K562 (cell line): ENCODE measurements around the gene MFAP3L. TPM values are rescaled to one million over a fixed set of nuclear protein-coding genes. Genes with fewer than 3 reads are reported as not detected.

ENCODE experiments used
- ATAC-seq: fragments of 200-7000 bp; cut with Tn5 transposase; 3 replicates; pipeline ENCODE4 v1.9.1; 2020; ENCODE audit warnings: moderate library complexity
- BruUV-seq: library from RNA; stranded (reverse); fragments of 400-500 nt; replicated peaks from 2 replicates; lab custom pipeline; 2021; lab: Mats Ljungman, UMichigan
- CTCF ChIA-PET: fragments of 300-600 bp; formaldehyde crosslinking; extraction: SDS; loops from one replicate; lab custom pipeline; 2021; ENCODE audit warnings: low intra/inter-chr PET ratio; lab: Yijun Ruan, JAX
- POLR2A ChIA-PET: fragments of 300-600, 350-650 bp; sonication (Branson Sonifier 250); formaldehyde crosslinking; extraction: SDS; loops from one replicate; lab custom pipeline; 2021; ENCODE audit warnings: antibody characterized with exemption, inconsistent platforms; lab: Yijun Ruan, JAX
- DNase-seq, 4 experiments: peaks; one replicate each; pipeline versions ENCODE4 v3.0.0 to v3.0.0-alpha.2; 2011 to 2018; ENCODE audit warnings: low spot score in 3 of 4, mixed read lengths in 3 of 4; ENCODE audit errors: extremely low read depth in 1 of 4
- FAIRE-seq: peaks from 2 replicates; lab custom pipeline; 2011; peaks lifted over from hg19 to GRCh38; lab: Jason Lieb, UNC
- H2AFZ ChIP-seq: 2 replicates; pipeline ENCODE4 v1.6.0; 2011; ENCODE audit warnings: low read depth, low read length, control low read depth, inconsistent platforms
- H3K27ac ChIP-seq: fragments of 200-600 bp; 3 replicates; pipeline ENCODE4 v1.8.0; 2011; ENCODE audit warnings: low read depth, mild to moderate bottlenecking, control low read depth, inconsistent platforms, low read length, moderate library complexity, mixed read lengths; ENCODE audit errors: extremely low read depth
- H3K27me3 ChIP-seq, 2 experiments: fragments of 300-600 bp in 1 of 2; 2 replicates in 1 of 2; 3 replicates in 1 of 2; pipeline versions ENCODE4 v1.6.0 to v1.8.0; 2011; ENCODE audit warnings: inconsistent platforms in 2 of 2, low read length in 2 of 2, mild to moderate bottlenecking in 1 of 2, mixed read lengths in 1 of 2, moderate library complexity in 1 of 2; ENCODE audit not compliant: control insufficient read depth in 2 of 2, insufficient read depth in 2 of 2
- H3K36me3 ChIP-seq: fragments of 300-600 bp; 3 replicates; pipeline ENCODE4 v1.8.0; 2011; ENCODE audit warnings: mild to moderate bottlenecking, low read length, inconsistent platforms; ENCODE audit not compliant: control insufficient read depth, insufficient read depth
- H3K4me1 ChIP-seq, 2 experiments: fragments of 200-600 bp in 1 of 2; replicated peaks in 1 of 2; 2 replicates in 1 of 2; 3 replicates in 1 of 2; pipeline versions ENCODE4 v1.5.1 to v1.8.0; 2011; ENCODE audit warnings: inconsistent platforms in 2 of 2, low read length in 2 of 2, mild to moderate bottlenecking in 1 of 2, mixed read lengths in 1 of 2, moderate library complexity in 1 of 2; ENCODE audit not compliant: control insufficient read depth in 2 of 2, insufficient read depth in 2 of 2
- H3K4me2 ChIP-seq: 2 replicates; pipeline ENCODE4 v1.6.1; 2011; ENCODE audit warnings: low read length, control low read depth, inconsistent platforms, mixed read lengths; ENCODE audit not compliant: insufficient read depth
- H3K4me3 ChIP-seq: fragments of 200-600 bp; sonication (generic), shearing (Covaris generic); 2 replicates; pipeline ENCODE4 v1.5.1; 2016; ENCODE audit warnings: control low read depth, inconsistent platforms
- H3K79me2 ChIP-seq: fragments of 200-600 bp; 3 replicates; pipeline ENCODE4 v1.8.0; 2011; ENCODE audit warnings: low read length, inconsistent platforms; ENCODE audit not compliant: control insufficient read depth, insufficient read depth
- H3K9ac ChIP-seq, 2 experiments: 2 replicates each; pipeline versions ENCODE4 v1.6.0 to v1.6.1; 2011; ENCODE audit warnings: low read depth in 2 of 2, low read length in 2 of 2, control low read depth in 1 of 2, inconsistent platforms in 1 of 2, mild to moderate bottlenecking in 1 of 2, mixed read lengths in 1 of 2; ENCODE audit not compliant: insufficient read depth in 1 of 2
- H3K9me1 ChIP-seq: one replicate; pipeline ENCODE4 v1.6.0; 2011; ENCODE audit warnings: inconsistent platforms, mild to moderate bottlenecking, low read length, moderate library complexity; ENCODE audit not compliant: control insufficient read depth, insufficient read depth
- H3K9me3 ChIP-seq: replicated peaks from 2 replicates; pipeline ENCODE4 v1.5.1; 2011; ENCODE audit warnings: low read depth, low read length, inconsistent platforms; ENCODE audit not compliant: control insufficient read depth, insufficient read depth
- H4K20me1 ChIP-seq: replicated peaks from 2 replicates; pipeline ENCODE4 v1.6.1; 2011; ENCODE audit warnings: low read length, inconsistent platforms, mixed read lengths; ENCODE audit not compliant: control insufficient read depth, insufficient read depth
- BCL6 ChIP-seq: fragments of 250-450 bp; sonication (Bioruptor Pico); IDR thresholded peaks from 2 replicates; pipeline ENCODE4 v1.4.0; 2020
- CBFA2T2 ChIP-seq: fragments of 450-650 bp; conservative IDR thresholded peaks from 2 replicates; pipeline ENCODE4 v1.6.1; 2017; ENCODE audit warnings: mild to moderate bottlenecking
- CCAR2 ChIP-seq: fragments of 200-400 bp; formaldehyde crosslinking; IDR thresholded peaks from 2 replicates; pipeline ENCODE4 v1.6.1; 2017; ENCODE audit warnings: mild to moderate bottlenecking, low read depth, low read length
- CHAMP1 ChIP-seq: fragments of 450-650 bp; IDR thresholded peaks from 2 replicates; pipeline ENCODE4 v1.6.1; 2016; ENCODE audit warnings: mild to moderate bottlenecking
- CREM ChIP-seq: IDR thresholded peaks from 2 replicates; pipeline ENCODE4 v1.6.1; 2014; ENCODE audit warnings: antibody characterized with exemption, low read depth
- EWSR1 ChIP-seq: fragments of 450-650 bp; IDR thresholded peaks from 2 replicates; pipeline ENCODE4 v1.6.1; 2018; ENCODE audit warnings: borderline replicate concordance, mild to moderate bottlenecking, low read depth, moderate library complexity; ENCODE audit not compliant: partially characterized antibody
- GTF2A2 ChIP-seq: IDR thresholded peaks from 2 replicates; pipeline ENCODE4 v1.6.1; 2016; ENCODE audit warnings: mild to moderate bottlenecking, missing genetic modification characterization, missing compliant biosample characterization
- HNRNPLL ChIP-seq: fragments of 200-400 bp; formaldehyde crosslinking; IDR thresholded peaks from 2 replicates; pipeline ENCODE4 v1.6.1; 2017; ENCODE audit warnings: low read length, low read depth, mild to moderate bottlenecking; ENCODE audit not compliant: poor library complexity, severe bottlenecking
- KAT8 ChIP-seq: fragments of 450-650 bp; IDR thresholded peaks from 2 replicates; pipeline ENCODE4 v1.6.1; 2016; ENCODE audit warnings: low read depth, mild to moderate bottlenecking
- PCBP1 ChIP-seq: fragments of 200-400 bp; formaldehyde crosslinking; IDR thresholded peaks from 2 replicates; pipeline ENCODE4 v1.6.1; 2018; ENCODE audit warnings: mild to moderate bottlenecking, low read depth, low read length; ENCODE audit not compliant: poor library complexity, severe bottlenecking
- PTBP1 ChIP-seq: fragments of 200-400 bp; formaldehyde crosslinking; IDR thresholded peaks from 2 replicates; pipeline ENCODE4 v1.6.1; 2017; ENCODE audit warnings: low read depth, low read length
- ZNF311 ChIP-seq: fragments of 250-450 bp; sonication (Bioruptor Pico); IDR thresholded peaks from 2 replicates; pipeline ENCODE4 v1.4.0; 2020; ENCODE audit warnings: mild to moderate bottlenecking, moderate library complexity
- ZNF551 ChIP-seq: fragments of 250-450 bp; sonication (Bioruptor Pico); IDR thresholded peaks from 2 replicates; pipeline ENCODE4 v1.5.0; 2021; ENCODE audit warnings: mild to moderate bottlenecking, moderate library complexity
- WGBS: fragments of 100-300 bp; shearing (Covaris generic); methylation state at CpG from one replicate; pipeline ENCODE4 v1.1.6; 2016; ENCODE audit warnings: low coverage, mixed read lengths; ENCODE audit not compliant: insufficient coverage; ENCODE audit errors: missing lambda C conversion rate; 5-methylcytosine and 5-hydroxymethylcytosine counted together
- in situ Hi-C: fragments of 300-500 bp; cut with MboI; formaldehyde crosslinking; loops from 4 replicates; pipeline ENCODE4 v1.15.0; 2018; ENCODE audit warnings: inconsistent platforms, mixed read lengths
- intact Hi-C: fragments of 100-400 bp; cut with micrococcal nuclease; formaldehyde crosslinking; loops from 2 replicates; pipeline ENCODE4 v1.14.2; 2022
- polyA plus RNA-seq, 8 experiments: library from polyadenylated mRNA; depleted of rRNA in 4 of 8; stranded (reverse) in 5 of 8; unstranded in 3 of 8; fragments of >200 nt; fragmentation: Nextera tagmentation in 2 of 8; fragmentation: Illumina TruSeq in 1 of 8; extraction: Ambion mirVana in 2 of 8; extraction: Trizol in 1 of 8; gene quantifications; 2 replicates each; pipeline versions ENCODE4 v1.2.1 to v1.2.3, GENCODE V29; 2011 to 2014; ENCODE audit warnings: inconsistent platforms in 1 of 8, missing spikeins in 1 of 8
- total RNA-seq, 7 experiments: library from RNA; depleted of rRNA in 6 of 7; stranded (reverse); fragments of >200 nt in 6 of 7; fragmentation: Illumina TruSeq in 2 of 7; extraction: Trizol in 2 of 7; gene quantifications; 2 replicates each; pipeline versions ENCODE4 v1.2.1 to v1.2.3, GENCODE V29; 2011 to 2021; ENCODE audit warnings: low replicate concordance in 1 of 7

Gene MFAP3L
- total and polyA plus RNA-seq, 9 of the 15 experiments (the other 6 are each of a cell fraction or from before 2014, with no cell fraction given), result 0.06 to 0.25 (median 0.20) TPM; not detected in 3

GRCh38 chr4:169958629-169959028 lies 67.6 kb downstream of the MFAP3L start:
- Histone ChIP-seq H3K27me3 (no peaks in the 10 kb centered on the region), H2AFZ (no peak overlapping the region), H3K36me3 (no peaks in the 10 kb centered on the region), H3K27ac (no peak overlapping the region), H3K9ac (no peak overlapping the region), H3K4me3 (no peak overlapping the region), H4K20me1 (no peaks in the 10 kb centered on the region), H3K79me2 (no peaks in the 10 kb centered on the region), H3K4me2 (no peak overlapping the region), H3K4me1 (no peaks in the 10 kb centered on the region), H3K9me1 (no peaks in the 10 kb centered on the region), H3K9me3 (no peaks in the 10 kb centered on the region)
- in situ Hi-C loops, result no loop called here
- no peak for ATAC-seq
- WGBS, result under 1% methylated on average over 7 of the region's 7 CpGs
- intact Hi-C loops, result no loop called here
- no peak for DNase-seq
- TF ChIP-seq HNRNPLL (no peak), KAT8 (no peak), BCL6 (no peak), GTF2A2 (tag) (no peak), CREM (no peak), ZNF311 (CRISPR knock-in tag) (no peak), PCBP1 (no peak), EWSR1 (no peak), PTBP1 (no peak), CHAMP1 (no peak), CBFA2T2 (no peak), ZNF551 (CRISPR knock-in tag) (no peak), CCAR2 (no peak)
- POLR2A ChIA-PET, result interaction anchor here (0.7 kb wide), 1 partner anchor 20 kb away, joined by 3 read pairs; no protein-coding TSS in a partner anchor
- BruUV-seq, result no TSS peak
- CTCF ChIA-PET, result no interaction called here
- no peak for FAIRE-seq
